ENCODE measurements around the gene DLG5.

DLG5 gene

DNA sequence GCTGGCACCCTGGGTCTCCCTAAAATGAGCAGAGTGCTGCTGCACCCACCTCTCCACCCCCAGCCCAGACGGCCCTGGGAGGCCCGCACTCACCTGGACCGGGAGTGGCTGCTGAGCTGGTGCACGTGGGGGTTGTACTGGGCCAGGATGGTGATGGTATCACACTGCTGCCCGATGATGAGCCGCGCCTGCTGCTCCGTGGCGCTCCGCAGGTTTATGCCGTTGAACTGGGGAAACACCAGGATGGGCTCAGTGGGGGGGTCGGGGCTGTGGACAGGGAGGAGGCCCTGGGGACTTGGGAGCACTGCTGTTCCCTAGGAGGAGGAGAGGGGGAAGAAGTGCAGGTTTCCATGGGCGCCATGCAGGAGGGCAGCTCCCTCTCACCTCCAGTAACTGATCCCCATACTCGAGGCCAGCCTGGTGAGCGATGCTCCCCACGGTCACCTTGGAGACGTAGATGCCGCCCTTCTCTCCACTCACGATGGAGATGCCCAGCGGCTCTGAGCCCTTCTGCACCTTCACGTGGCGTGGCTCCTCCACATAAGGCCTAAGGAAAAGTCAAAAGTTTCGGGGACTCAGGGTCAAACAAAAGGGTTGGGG lies 114.6 kb downstream of the DLG5 start:
- DNase-seq: no peak

- no peak for DNase-seq
These were observed 115.9 kb downstream of the DLG5 start for GRCh38 chr10:77810446-77811335.

DNA sequence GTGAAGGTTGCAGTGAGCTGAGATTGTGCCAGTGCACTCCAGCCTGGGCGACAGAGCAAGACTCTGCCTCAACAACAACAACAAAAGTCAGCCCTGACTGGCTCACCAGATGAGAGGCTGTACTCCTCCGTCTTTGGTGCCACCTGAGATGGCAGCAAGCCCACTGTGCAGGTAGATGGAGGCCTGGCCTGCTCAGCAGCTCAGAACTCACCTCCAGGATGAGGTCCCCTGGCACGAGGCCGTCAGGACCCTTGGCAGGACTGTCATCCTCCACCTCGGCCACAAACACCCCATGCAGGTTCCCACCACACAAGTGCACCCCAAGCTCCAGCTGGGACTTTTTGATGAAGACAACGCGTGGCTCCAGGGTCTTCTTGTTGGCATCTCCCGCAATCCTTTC lies 117.2 kb downstream of the DLG5 start:
- no peak for DNase-seq

DNA sequence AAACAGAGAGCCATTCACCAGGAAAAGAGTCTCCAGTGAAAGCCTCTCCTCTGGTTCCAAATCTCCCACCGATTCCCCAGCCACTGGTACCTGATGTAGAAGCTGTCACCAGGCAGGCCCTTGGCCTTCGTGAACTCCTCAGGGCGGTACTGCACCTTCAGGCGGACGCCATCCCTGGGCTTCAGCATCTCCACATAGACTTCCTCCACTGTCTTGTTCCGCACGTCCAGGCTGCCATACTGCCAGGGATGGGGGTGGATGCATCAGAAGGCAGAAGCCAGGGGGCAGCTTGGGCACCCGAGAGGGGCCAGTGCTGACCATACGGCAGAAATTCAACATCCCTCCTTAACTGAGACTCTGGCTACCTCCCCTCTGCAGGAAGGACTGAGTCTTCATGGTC lies 118.8 kb downstream of the DLG5 start:
- no peak for DNase-seq

- DNase-seq: no peak
These were observed 119.9 kb downstream of the DLG5 start for GRCh38 chr10:77806511-77807157.

DNA sequence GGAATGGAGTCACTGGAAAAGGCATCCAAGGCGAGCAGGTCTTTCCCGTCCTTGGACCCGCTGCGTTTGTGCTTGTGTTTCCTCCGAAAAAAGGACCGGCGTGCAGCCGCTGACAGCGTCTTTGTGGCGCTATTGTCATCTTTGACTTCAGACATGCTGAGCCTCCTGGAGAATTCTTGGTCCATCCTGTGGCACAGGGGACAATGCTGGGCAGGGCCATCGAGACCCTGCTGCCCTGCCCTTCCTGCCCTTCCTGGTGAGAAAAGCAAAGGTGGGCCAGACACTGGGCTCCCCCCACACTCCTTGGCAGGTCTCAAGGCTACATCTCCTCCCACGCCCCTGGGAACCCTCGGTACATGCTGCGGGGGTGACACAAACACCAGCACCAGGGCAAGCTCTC lies 120.9 kb downstream of the DLG5 start:
- DNase-seq: no peak

GRCh38 chr10:77804371-77804770 lies 122.2 kb downstream of the DLG5 start:
- no peak for DNase-seq

- DNase-seq: no peak
These were observed 124.9 kb downstream of the DLG5 start for GRCh38 chr10:77801474-77802161.

DNA sequence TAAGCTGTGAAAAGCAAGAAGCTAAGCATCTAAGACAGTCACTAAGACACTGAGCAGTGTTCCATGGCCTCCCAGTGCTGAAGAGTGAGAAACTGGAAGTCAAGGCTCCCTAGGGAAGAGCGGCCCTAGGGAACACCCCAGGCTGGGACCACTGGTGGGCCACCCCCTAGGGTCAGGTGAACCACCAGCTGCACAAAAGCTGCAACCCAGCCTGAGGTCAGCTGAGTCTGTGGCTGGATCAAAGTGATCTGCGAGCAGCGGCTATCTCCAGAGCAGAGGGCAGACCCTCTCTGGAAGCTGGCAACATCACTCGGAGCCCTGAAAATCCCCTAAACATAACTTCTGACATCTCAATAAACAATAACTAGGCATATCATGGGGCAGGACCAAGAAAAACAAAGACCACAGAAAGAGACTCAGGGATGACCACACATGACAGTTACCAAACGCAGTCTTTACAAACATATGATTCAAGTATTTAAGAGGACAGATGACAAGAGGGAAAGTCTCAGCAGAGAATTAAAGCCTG lies 125.8 kb downstream of the DLG5 start:
- no peak for DNase-seq

GRCh38 chr10:77800320-77800719 lies 126.2 kb downstream of the DLG5 start:
- DNase-seq: no peak

DNA sequence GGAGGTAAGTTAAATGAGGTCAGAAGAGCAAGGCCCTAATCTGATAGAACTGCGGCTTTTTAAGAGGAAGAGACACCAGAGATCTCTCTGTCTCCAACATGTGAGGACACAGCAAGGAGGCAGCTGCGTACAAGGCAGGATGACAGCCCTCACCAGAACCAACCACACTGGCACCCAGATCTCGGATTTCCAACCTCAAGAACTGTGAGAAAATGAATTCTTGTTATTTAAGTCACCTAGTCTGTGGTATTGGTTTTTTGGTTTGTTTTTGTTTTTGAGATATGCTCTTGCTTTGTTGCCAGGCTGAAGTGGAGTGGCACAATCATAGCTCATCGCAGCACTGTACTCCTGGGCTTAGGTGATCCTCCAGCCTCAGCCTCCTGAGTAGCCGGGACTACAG lies 127.2 kb downstream of the DLG5 start:
- no peak for DNase-seq

- DNase-seq: no peak
These were observed 127.6 kb downstream of the DLG5 start for GRCh38 chr10:77798940-77799339.

DNA sequence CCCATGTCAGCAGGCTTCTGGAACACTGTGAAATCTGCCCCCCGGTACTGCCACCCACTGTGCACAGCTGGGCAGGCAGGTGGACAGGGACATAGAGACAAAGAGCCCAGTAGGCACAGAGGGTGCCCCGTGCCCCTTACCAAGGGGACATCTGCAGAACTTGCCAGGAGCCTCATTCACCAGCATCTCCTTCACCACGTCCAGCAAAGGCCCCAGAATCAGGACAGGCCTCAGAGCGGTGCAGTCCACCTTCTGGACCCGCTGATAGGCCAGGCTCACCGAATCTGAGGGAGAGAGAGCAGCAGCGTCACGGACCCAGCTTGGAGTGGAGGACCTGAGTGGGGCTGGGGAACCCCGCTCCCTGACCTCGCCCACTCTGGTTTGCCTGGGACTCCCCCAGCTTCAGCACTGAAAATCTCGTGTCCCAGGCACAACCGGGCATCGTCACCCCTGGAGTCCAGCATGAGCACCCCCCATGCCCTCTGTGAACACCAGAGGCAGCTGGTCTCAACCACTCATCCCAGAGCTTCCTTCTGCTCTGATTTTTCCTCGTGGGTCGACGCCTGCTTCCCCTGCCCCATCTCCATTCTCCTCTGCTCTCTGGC lies 130.1 kb downstream of the DLG5 start:
- DNase-seq: no peak

GRCh38 chr10:77795426-77796055 lies 131.0 kb downstream of the DLG5 start:
- DNase-seq: no peak

DNA sequence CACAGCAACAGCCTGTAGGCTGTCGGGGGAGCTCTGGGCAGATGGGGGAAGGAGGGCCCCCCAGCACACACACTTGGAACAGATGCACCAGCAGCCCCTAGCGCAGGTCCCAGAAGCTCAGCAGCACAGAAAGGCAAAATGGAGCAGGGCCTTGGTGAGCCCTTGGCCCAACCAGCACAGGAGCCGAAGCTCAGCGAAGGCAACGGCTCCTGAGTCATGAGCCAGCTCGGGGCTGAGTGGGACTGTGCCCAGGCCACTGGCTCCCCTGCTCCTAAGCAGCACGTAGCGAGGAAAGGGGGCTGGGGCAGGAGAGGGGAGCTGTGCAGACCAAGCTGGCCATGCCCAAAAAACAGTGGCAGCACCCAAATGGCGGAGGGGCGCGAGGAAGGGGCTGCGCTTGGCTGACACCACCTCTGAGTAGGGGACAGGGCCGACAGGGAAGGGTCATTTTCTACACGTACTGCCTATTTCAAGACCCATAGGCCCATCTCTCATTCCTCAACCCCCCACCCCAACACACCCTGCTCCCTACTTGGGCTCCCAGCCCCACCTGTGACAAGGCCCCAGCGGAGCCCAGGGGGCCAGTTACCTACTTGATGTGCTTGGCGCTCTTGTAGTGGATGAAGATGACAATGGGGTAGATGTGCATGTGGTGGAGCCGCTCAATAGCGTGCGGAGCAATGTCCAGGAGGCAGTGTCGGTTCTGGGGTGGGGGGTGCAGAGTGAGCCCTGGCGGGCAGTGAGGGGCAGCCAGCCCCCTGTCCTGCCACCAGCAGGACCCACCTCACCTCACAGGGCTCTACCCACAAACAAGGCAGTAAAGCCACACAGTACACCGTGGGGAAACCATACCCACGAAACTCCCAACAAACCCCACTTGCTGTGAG lies 132.1 kb downstream of the DLG5 start:
- no peak for DNase-seq

GRCh38 chr10:77793831-77794230 lies 132.7 kb downstream of the DLG5 start:
- no peak for DNase-seq

DNA sequence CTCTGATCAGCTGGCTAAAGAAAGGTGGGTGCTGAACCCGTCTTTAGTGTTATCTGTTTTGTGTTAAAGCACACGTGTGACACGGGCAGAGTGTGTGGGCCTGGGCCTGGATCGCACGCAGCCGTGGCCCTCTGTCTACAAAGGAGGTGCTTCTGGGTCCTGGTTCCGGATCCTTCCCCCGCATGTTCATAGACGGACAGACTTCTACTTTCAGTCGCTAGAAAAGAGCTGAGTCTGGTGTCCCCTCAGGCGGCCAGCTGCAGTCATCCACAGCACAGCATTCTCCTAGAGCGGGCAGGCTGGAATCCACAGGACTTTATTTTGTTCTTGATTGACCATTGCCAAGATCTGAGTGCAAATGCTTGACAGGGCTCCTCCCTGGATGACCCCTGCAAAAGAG lies 134.4 kb downstream of the DLG5 start:
- no peak for DNase-seq

- DNase-seq: no peak
These were observed 135.0 kb downstream of the DLG5 start for GRCh38 chr10:77791506-77791905.

- DNase-seq: no peak
These were observed 136.7 kb downstream of the DLG5 start for GRCh38 chr10:77789861-77790260.

GRCh38 chr10:77789016-77789415 lies 137.5 kb downstream of the DLG5 start:
- DNase-seq: no peak

DNA sequence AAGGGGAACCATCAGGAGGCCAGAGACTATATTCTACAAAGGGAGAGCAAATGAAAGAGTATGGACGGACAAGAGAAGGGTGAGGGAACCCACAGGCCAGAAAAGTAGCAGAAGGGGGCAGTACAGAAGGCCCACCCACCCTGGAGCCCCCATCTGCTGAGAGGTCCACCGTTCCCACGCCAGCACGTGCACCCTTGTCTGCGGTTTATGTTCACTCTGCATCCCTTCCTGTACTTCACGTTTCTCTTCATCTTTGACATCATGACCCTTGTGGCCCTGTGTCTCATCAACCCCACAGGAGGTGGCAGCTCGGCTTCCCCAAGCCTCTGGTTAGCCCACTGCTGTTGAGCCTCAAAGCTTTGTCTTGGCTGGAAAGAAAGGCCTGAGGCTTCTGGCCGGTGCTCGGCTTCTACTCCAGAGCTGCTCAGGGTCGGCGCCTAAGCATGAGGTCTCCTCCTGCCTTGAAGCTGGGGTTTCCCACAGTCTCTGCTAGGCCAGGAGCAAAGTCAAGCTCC lies 138.0 kb downstream of the DLG5 start:
- no peak for DNase-seq
